Occipital lobe (tissue), 2 donors: ENCODE results near the gene MPPED1. TPM values are rescaled to one million over a fixed set of nuclear protein-coding genes. Genes with fewer than 3 reads are reported as not detected.

Experiments
- DNase-seq: peaks from one replicate; lab custom pipeline; 2025; lab: John Stamatoyannopoulos, UW
- total RNA-seq: library from RNA; depleted of rRNA; stranded (reverse); fragments of >200 nt; gene quantifications from one replicate; pipeline ENCODE4 v1.2.3, GENCODE V29; 2014

The MPPED1 gene
- total RNA-seq, 1 donor from 2014 or later = 455 TPM

GRCh38 chr22:43540529-43540923 lies 128.7 kb downstream of the MPPED1 start:
- no peak for DNase-seq

GRCh38 chr22:43541022-43541421 lies 129.2 kb downstream of the MPPED1 start:
- no peak for DNase-seq

DNA sequence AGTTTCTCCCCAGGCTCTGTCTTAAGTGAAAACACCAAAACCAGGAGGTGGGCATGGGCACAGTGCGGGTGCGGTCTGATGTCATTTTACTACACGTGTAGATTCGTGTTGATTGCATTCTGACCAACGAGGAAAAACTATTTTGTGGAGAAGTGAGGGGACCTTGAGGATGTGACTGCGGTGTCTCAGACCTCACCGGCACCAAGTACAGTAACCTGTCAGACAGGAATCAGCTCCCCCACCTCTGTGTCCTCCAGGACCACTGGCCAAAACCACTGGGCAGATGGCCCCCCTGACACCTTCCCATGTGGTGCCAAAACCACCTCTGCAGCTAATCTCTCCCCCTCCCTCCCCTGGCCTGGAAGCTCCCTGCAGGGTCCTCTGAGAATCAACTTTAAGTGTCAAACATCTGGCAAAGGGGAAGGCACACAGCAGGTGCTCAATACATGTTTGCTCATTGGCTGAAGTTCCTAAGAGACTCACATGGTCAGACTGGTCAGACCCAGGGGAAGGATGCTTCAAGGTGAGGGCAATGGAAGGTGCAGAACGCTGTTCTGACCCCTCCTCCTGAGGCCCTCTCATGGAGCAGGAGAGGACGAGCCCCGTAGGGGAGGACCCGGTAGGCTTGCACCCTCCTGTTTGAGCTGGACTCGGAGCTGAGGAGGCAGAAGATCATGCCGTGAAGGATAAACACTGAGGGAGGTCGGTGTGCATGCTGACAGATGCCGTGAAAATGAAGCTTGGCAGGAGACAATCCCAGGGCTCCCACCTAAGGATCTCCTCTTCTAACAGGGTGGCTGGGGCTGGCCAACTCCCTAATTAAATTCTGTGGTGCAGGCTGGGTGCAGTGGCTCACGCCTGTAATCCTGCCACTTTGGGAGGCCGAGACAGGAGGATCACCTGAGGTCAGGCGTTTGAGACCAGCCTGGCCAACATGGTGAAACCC lies 129.9 kb downstream of the MPPED1 start:
- DNase-seq = no peak

GRCh38 chr22:43542681-43543521 lies 131.1 kb downstream of the MPPED1 start:
- no peak for DNase-seq

DNA sequence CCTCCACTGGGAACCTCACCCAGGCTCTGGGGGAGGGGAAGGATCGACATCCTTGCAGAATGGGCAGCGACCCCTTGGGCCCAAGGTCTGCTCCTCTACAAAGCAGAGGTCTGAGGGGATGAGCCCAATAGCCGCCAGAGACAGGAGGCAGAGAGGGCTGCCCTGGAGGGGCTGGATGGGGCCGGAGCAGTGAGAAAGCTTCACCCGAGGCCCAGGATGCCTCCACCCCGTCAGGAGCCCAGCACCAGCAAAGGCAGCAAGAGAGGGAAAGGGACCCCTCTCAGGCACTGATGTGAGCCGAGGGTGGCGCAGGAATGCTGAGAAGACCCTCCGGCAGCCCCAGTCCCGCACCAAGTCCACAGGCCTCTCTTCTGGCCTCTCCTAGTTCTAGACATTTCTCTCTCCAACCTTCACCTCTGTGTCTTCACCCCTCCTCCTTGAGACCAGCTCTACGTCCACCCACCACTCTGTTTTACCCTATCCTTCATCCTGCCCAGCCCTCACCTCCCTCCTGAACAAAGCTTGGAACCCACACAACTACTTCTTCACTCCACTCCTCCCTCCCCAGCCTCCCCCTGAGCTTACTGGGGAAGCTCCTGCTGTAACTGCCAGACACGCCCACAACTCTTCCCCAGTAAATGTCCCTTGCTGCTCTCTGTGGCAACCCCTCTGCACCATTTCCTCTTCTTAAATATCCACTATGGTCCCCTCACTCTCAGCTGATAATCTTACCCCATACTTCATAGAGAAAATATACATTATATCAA lies 131.9 kb downstream of the MPPED1 start:
- DNase-seq = no peak

- DNase-seq = no peak
These were observed 132.5 kb downstream of the MPPED1 start for GRCh38 chr22:43544289-43544673.

- no peak for DNase-seq
These were observed 134.4 kb downstream of the MPPED1 start for GRCh38 chr22:43546186-43546585.

GRCh38 chr22:43550024-43550620 lies 138.3 kb downstream of the MPPED1 start:
- no peak for DNase-seq

DNA sequence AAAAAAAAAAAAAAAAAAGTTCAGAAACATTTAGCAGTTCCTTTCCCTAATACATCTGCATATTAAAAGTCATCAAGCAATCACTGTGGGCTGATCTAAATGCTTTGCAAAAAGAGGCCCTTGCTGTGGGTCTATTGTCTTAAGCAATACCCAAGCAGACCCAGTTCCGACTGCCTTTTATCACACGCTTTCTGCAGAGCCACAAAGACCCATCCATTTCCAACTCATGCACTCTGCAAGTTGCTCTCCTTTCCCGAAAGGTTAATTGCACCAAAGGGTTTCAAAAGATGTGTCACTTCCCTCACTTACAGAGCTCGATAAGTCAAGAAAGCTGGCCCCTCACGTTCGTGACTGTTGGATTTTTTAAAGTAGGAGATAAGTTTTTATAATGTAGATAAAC lies 138.9 kb downstream of the MPPED1 start:
- no peak for DNase-seq

GRCh38 chr22:43553451-43554258 lies 141.8 kb downstream of the MPPED1 start:
- DNase-seq = no peak

GRCh38 chr22:43554259-43554636 lies 142.4 kb downstream of the MPPED1 start:
- DNase-seq = no peak

DNA sequence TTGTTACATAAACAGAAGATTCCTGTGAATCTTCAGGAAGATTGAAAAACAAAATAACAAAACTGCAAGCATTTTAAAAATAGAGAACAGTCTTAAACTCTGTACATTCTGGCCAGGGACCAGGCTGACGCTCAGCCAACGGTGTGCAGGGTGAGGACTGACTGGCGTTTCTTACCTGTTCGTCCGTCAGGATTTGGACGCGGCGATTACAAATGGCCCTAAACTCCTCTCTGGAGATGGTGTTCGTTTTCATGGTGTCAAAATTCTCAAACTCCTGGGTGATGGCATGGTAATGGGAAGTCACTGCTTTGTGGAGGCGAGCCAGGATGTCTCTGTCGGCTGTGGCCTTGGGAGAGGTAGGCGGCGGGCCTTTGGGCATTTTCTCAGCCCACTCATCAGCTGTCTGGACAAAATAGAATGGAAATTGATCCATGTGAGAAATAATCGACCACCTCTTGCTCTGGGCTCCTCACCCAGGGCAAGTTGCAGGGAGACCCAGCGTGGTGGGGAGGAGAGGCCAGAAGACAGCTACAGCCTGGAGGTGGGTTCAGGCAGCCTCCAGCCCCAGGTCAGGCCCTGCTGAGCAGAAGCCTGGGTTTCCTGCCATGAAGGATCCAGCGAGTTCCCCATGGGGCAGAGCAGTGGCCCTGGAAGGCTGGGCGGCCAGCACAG lies 143.0 kb downstream of the MPPED1 start:
- DNase-seq = no peak

DNA sequence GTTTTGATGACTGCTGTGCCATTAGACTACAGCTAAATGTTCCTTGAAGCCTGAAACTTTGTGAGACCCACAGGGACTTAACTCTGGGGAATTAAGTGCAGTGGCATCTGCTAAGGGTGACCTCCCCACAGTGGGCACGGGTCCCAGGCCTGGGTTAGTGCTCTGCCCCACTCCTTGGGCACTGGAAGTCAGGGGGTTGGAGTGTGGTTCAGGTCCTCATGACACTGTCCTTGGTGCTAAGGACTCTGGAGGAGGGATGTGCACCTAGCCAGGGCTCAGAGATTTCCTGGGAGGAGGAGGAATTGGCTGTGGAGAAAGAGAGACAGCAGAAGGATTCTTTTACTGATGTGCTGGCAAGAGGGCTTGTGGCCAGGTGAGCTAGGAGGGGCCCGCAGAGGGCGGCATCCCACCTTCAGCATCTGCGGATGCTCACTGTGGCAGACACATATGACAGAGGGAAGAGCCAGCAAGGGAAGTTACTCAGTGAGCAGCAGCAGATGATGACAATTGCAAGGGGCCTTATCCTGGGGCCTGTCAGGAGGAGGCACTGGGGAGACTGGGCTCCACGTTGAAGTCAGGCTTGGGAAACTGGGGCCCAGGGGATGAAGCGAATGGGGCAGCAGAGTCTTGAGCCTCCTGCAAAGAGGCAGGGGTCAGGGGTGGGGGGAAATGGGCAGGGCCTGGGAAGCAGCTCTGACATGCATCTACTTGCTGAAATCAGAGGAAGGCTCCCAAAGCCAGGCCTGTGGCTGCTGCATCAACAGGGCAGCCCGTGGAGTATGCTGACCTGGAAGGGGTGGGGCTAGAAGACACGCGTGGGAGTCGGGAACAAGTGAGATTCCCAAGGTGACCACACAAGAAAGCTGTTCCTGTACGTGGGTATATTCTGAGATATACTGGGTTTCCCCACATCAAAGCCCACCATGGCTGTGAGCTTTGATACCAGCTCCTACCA lies 144.0 kb downstream of the MPPED1 start:
- DNase-seq = no peak

Other genes starting within 250 kb of the MPPED1 start
- 31.4 TPM for gene TTLL12, start 224.9 kb upstream of the MPPED1 start, total RNA-seq
- 21.2 TPM for gene SCUBE1, start 68.6 kb upstream of the MPPED1 start, total RNA-seq